NCI-H2107 treated with DMSO at 0.1 percent for 48 hours (cell line): ENCODE results near the gene TTLL9.
"Not testable (repeated sequence)": the region's sequence is repeated elsewhere in the genome, so short reads cannot be mapped to it uniquely, and the experiment has no call there.

ENCODE experiments used
- DNase-seq: peaks from one replicate; lab custom pipeline; 2025; ENCODE audit not compliant: unreplicated experiment; lab: John Stamatoyannopoulos, UW

Gene TTLL9

DNA sequence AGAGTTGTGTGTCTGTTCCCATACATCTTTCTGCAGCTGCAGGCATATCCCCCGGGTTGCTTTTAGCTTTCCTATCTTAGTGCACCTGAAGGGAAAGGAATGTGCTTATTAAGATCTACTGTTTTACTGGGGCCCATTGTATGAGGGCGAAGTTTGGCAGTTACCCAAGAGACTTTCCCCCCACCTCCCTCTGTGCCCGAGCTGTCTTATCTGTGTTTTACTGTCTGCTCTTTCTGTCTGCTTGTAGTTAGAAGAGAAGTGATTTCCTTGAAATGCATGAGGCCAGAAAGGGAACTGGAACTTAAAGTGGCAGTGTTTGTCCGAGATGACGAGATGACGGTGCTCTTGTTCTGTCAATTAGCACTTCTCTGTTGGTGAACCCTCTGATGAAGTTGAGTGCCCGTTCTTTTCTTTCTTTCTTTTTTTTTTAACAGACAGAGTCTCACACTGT, 47.6 kb downstream of the TTLL9 start:
- not testable (repeated sequence) for DNase-seq

DNA sequence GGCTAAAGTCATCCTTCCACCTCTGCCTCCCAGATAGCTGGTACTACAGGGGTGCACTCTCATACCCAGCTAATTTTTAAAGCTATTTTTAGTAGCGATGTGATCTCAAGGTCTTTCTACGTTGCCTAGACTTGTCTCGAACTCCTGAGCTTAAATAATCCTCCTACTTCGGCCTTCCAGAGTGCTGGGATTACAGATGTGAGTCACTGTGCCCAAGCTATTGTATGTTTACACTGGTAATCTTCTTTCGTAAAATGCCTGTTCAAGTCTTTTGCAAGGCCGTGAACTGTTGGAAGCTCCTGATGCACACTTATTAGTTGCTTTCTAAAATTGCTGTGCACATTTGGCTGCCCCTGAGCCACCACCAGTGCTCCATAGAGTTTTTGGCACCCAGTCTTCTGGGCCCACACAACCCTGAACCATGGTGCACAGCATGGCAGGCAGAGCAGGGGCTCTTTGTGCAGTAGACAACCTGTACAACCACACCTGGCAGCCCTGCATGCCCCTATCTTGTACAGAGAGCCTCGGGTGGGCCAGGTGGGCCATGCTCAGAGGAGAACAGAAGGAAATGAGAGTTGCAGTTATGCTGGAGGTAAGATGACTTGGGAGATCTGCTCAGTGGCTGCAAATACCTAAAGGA, 48.2 kb downstream of the TTLL9 start:
- no peak for DNase-seq

DNA sequence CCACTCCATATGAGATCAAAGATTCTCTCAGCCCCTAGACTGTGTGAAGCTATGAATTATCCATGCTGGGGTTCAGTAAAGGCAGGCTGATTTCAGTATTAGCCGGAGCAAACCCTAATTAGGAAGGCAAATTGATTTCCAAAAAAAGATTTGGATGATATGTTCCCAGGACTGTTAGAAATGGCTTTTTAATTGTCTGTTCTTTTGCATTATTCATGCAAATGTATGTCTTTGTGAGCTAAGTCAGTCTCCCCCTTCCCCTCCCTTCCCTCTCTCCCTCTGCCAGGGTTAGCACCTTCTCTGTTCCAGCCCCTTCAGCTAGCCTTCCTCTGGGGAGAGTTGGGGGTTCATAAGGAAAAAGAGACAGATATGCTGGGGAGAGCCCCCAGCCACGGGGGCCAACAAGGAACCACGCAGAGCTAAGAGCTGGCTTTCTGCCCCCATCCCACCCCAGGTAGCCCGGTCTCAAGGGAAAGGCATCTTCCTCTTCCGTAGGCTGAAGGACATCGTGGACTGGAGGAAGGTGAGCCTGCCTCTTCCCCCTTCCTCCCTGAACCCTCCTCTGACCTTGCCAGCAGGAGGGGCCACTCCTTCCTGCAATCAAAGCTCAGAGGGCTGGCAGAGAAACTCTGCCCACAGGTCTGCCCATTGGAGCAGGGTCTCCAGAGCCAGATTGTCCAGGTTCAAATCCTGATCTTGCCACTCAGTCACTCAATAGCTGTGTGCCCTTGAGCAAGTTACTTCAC, 49.1 kb downstream of the TTLL9 start:
- DNase-seq: no peak

GRCh38 chr20:31920275-31920855, 49.9 kb downstream of the TTLL9 start:
- DNase-seq: no peak

DNA sequence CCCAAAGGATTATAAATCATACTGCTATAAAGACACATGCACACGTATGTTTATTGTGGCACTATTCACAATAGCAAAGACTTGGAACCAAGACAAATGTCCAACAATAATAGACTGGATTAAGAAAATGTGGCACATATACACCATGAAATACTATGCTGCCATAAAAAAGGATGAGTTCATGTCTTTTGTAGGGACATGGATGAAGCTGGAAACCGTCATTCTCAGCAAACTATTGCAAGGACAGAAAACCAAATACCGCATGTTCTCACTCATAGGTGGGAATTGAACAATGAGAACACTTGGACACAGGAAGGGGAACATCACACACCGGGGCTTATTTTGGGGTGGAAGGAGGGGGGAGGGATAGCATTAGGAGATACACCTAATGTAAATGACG, 51.0 kb downstream of the TTLL9 start:
- not testable (repeated sequence) for DNase-seq

DNA sequence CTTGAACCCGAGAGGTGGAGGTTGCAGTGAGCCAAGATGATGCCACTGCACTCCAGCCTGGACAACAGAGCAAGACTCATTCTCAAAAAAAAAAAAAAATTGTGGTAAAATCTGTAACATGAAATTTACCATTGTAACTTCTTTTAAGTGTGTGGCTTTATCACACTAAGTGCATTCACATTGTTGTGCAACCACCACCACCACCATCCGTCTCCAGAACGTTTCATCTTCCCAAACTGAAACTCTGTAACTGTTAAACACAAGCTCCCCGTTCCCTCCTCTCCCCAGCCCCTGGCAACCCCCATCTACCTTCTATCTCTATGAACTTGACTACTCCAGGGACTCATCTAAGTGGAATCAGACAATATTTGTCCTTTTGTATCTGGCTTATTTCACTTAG, 51.7 kb downstream of the TTLL9 start:
- no peak for DNase-seq

- DNase-seq: no peak
Measured at GRCh38 chr20:31922588-31922987, 52.2 kb downstream of the TTLL9 start.

DNA sequence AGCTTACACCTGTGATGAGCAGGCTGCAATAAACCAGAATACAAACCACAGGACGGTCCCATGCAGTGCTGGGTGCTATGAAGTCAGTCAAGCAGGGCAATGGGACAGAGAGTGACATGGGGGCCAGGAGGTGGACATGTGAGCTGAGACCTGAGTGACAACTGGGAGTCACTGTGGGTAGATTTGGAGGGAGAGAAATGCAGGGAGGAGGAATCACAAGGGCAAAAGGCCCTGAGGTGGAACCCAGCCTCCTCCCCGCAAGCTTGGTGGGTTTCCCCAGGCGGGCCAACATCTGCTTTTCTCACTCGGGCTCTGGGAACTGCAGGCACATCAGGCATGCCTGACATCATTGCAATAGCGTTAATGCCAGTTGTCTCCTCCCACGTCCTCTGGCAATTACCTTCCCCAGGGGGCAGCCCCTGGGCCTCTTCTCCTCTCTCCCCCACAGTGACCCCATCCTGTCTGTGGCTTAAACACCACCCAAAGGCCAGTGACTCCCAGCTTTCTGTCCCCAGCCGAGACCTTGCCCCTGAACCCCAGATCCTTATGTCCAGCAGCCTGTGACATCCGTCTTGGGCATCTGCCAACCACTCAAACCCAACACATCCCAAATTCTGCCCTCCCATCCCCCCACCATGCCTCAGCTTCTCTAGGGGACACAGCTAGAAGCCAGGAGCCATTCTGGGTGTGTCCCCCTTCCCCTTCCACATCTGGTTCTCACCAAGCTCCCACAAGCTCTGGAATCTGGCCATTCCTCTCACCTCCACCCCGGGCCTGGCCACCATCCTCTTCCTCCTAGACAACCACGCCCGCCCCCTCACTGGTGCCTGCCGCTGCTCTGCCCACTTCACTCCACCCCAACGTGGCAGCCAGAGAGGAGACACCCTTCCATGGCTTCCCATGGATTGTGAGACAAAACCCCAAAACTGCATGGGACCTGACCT, 53.2 kb downstream of the TTLL9 start:
- DNase-seq: no peak

- no peak for DNase-seq
Measured at GRCh38 chr20:31924561-31924960, 54.1 kb downstream of the TTLL9 start.

GRCh38 chr20:31925631-31926030, 55.2 kb downstream of the TTLL9 start:
- DNase-seq: no peak

GRCh38 chr20:31926493-31926892, 56.1 kb downstream of the TTLL9 start:
- DNase-seq: no peak

DNA sequence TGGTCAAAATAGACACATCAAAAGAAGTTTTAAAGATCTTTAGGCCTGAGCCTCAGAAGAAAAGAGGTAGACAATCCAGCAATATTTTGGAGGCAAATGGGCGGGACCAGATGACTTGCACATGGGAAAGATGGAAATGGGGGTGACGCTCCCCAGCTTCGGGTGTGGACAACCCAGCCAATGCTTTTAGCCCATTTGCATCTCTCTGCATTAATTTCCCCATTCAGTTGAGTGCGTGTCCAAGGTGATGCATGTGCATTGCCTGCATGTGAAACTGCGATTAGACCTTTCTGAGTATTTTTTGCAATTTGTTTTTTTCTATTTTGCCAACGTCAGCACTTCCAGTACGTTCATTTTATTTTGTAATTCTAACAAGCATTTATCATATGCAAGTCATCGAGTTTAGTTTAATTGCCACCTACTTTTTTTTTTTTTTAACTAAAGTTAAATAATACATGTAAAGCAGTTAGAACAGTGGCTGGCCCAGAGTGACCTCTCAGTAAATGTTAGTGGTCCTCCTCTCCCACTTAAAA, 57.3 kb downstream of the TTLL9 start:
- no peak for DNase-seq

- DNase-seq: not testable (repeated sequence)
Measured at GRCh38 chr20:31929631-31930030, 59.2 kb downstream of the TTLL9 start.

GRCh38 chr20:31930779-31931178, 60.3 kb downstream of the TTLL9 start:
- DNase-seq: no peak

DNA sequence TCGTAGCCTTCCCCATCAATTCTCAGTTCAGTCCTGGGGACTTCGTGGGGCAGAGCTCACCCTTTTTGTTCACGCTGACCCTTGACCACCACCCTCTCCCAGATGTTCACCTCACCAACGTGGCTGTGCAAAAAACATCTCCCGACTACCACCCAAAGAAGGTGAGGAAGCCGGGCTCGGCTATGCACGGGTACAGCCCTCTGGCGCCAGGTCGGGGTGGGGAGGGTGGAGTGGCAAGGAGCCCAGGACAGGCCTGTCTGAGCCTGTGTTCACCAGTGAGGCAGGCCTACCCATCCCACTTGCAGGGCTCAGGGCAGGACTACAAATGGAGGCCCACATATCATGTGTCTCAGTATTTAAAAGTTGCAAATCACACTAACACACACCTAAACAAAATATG, 63.3 kb downstream of the TTLL9 start:
- no peak for DNase-seq

DNA sequence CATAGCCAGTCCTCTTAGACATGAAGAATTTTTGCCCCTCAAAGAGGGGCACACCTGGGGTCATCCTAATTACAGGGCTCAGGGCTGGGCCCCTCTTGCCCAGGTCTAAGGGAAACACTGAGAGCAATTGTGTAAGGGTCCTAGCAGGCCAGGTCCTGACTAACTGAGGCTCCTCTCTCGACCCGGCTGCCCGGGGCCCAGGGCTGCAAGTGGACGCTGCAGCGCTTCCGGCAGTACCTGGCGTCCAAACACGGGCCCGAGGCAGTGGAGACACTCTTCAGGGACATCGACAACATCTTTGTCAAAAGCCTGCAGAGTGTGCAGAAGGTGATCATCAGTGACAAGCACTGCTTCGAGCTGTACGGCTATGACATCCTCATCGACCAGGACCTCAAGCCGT, 64.1 kb downstream of the TTLL9 start:
- no peak for DNase-seq

DNA sequence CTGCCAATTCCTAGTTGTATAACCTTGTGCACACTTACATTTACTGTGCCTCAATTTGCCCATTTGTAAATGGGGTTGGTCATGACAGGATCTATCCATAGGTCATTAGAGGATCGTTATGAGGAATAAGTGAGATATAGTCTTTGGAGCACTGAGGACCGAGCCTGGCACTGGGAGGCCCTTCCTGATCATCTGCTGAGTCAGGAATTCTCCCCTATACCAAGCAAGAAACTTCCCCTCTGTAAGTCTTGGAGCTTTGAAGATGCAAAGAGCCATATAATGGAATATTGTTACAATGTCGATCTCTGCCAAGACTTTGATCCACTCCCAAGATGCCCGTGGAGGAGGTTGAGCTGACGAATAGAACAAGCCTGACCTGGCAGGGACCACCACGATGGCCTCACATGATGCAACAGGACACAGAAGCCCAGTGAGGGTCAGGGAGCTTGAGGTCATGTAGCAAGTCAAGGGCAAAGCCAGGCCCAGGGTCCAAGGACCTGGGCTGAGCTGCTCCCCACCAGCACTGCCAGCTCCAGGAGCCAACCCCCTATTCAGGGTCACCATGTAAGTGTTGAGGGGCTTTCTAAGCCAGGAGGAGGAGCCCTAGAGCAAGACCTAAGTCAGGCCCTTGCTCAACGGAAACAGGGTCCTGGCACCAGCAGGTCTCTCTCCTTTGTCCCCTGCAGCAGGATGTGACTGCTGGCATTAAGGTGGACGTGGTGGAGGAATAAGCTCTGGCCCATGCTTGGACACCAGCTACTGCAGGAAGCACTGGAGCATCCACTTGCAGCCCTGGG, 64.7 kb downstream of the TTLL9 start:
- DNase-seq: no peak

- DNase-seq: no peak
Measured at GRCh38 chr20:31936420-31936819, 66.0 kb downstream of the TTLL9 start.

- no peak for DNase-seq
Measured at GRCh38 chr20:31937820-31938219, 67.4 kb downstream of the TTLL9 start.

- no peak for DNase-seq
Measured at GRCh38 chr20:31939661-31940060, 69.2 kb downstream of the TTLL9 start.
